GM21723 (cell line): ENCODE results near the gene PPP1R3C.

Source experiments
- ATAC-seq: cut with Tn5 transposase; IDR thresholded peaks from one replicate; pipeline ENCODE4 v1.9.1; 2021; ENCODE audit warnings: mild to moderate bottlenecking, moderate library complexity; ENCODE audit not compliant: unreplicated experiment

The PPP1R3C gene

DNA sequence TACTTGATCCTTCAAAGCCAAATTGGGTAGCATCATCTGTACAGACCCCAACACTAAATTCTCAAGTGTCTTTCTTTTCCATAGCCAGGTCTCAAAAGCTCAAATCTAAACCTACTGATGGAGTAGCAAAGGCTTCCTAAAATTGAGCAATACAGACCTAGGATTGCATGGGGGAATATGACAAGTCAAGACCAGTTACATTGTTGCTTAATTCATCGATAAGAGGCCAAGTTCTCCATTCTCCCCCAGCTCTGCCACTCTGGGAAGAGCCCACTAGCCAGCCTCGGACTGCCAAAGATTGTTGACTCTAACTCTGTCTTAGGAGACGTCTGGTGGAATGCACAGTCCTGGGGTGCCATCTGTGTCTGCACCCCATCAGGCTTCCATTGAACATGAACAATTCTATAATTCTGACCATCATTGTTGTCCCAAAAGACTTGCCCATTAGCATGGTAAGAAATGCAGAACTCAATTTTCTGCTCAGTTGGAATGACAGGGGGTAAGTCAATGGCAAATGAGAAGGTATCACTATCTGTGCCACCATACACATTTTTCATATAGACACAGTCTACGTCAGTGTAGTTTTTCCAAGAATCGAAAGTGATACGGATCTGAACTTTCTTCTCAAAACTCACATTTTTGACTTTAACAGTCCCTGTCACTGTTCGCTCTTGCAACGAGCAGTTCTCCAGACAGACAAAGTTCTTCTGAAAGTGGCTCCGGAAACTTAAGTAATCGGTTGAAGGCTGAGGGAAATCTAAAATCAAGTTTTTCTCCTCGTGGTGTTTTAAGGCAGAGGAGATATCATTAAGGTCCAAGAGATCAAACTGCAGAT lies 2.9 kb downstream of the PPP1R3C start:
- no peak for ATAC-seq

- ATAC-seq, result no peak
These were observed 4.5 kb downstream of the PPP1R3C start for GRCh38 chr10:91628383-91628782.

GRCh38 chr10:91627344-91628102 lies 5.3 kb downstream of the PPP1R3C start:
- no peak for ATAC-seq

DNA sequence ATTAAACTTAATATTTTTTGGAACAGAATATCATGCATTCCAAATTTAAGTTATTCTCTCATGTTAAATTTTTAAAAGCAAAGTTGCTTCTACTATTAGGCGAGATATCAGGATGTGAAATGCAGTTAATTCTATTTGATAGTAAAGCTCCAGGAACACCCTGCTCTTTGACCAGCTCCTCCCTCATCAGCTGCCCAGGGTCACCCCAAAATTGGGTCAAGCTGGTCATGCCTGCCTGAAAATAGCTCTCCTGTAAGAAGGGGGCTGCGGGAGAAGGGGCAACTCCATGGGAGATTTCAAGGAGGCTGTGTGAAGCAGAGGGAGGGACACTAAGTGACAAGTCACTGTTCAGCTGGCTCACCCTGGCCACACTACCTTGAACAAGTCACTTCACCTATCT lies 5.9 kb downstream of the PPP1R3C start:
- no peak for ATAC-seq

GRCh38 chr10:91624633-91625032 lies 8.2 kb downstream of the PPP1R3C start:
- no peak for ATAC-seq

DNA sequence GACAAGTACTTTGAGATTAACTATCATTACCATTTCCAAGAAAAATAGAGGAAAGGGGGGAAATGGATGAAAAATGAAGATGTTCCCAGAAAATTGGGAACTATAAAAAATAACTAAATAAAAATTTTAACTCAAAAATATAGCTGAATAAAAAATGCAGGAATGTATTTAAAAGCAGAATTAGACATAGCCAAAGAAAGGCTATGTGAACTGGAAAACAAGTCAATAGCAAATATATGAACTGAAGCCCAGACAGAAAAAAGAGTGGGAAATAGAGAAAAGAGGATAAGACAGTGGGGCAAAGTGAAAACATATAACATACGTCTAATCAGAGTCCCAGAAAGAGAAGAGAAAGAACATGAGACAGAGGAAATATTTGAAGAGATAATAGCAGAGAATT lies 10.3 kb downstream of the PPP1R3C start:
- ATAC-seq, result no peak

DNA sequence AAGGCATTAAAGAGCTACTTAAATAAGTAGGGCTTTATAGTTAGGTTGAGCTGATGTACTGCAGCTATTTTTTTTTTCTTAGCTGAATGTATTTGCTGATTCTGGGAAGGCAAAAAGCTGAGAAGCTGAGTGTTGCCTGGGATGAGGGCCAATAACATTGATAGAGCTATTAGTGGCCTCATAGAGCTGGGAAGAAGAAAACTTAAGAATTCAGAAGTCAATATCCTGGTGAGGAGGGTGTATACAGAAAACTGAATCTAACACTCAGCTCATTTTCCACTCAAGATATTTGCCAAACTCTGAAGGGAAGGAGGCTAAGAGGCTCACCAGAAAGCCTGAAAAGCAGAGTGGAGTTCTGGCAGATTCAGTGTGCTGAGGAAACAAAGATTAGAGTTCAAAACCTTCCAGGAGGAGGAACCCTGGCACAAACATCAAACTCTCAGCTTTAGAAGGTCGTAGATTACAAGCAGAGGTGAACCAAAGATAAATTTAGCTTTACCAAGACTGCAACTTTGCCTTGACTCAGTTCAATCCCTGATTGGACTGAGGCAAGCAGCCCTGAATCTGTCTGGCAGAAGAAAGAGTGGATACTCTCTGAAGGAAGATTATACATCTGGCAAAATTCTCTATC lies 11.3 kb downstream of the PPP1R3C start:
- ATAC-seq, result no peak

DNA sequence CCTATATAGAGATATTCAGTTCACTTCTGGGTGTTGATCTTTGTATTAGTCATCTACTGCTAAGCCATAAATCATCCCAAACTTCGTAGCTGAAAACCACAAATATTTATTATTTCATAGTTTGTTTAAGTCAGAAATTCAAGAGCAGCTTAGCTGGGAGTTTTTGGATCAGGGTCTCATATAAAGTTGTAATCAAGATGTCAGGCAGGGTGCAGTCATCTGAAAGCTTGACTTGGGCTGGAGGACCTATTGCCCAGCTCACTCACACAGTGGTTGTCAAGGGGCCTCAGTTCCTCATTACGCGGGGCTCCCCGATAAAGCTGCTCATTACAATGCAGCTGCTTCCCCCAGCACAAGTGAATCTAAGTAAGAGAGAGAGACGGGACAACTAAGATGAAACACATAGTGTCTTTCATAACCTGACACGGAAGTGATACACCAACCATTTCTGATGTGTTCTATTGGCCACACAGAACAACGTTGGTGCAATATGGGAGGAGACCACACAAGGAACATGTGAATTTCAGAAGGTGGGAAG lies 15.7 kb downstream of the PPP1R3C start:
- no peak for ATAC-seq

GRCh38 chr10:91616137-91616536 lies 16.7 kb downstream of the PPP1R3C start:
- ATAC-seq, result no peak

- ATAC-seq, result no peak
These were observed 18.6 kb downstream of the PPP1R3C start for GRCh38 chr10:91614225-91614624.

DNA sequence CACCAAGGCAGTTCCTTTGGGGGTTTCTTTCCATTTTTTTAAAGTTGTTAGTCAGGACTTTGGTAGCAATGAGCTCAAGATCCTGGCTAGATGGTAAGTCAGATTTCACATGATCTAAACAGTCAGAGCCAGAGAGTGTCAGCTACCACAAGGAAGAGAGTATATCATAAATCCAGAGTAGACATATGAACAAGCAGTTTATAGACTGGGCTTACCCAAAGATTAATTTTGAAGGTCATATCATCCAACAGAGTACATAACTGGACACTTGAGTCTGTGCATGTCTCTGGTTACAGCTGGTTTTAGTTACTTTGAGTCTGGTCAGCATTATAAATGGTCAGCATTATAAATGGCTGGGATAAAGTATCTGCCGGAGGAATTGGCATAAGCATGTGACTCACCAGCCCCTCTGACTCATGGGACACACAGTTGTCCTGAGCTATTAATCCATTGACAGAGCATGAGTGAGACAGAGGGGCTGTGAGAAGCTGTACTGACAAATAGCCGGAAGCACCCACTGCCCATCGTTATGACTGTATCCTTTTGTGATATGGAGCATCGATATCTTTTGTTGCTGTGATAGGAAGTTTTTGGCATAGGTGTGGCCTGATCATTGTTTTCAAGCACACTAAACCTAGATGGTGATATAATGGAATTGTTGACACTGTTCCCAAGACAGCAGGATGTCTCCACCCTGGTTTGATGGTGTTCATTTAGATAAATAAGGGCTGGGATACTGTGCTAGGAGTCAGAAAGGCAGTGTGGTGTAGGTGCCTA lies 19.3 kb downstream of the PPP1R3C start:
- ATAC-seq, result no peak

- ATAC-seq, result no peak
These were observed 22.0 kb downstream of the PPP1R3C start for GRCh38 chr10:91610919-91611318.

DNA sequence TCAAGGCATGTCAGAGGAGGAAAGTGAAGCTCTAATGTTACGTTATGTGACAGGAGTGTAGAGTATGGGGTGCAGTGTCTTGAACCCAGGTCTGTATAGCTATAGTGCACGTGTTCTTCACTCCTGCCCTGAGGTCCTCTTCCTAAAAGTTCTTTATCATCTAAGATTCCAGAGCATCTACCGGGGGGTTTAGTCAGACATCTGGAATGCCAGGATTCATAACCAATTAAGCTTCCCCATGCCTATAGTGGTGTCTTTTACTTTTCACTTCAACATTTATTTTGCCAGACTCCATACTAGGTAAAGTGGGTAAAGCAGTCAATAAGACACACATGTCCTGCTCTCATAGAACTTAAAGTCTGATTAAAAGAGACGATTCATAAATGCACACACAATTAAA lies 22.4 kb downstream of the PPP1R3C start:
- no peak for ATAC-seq

DNA sequence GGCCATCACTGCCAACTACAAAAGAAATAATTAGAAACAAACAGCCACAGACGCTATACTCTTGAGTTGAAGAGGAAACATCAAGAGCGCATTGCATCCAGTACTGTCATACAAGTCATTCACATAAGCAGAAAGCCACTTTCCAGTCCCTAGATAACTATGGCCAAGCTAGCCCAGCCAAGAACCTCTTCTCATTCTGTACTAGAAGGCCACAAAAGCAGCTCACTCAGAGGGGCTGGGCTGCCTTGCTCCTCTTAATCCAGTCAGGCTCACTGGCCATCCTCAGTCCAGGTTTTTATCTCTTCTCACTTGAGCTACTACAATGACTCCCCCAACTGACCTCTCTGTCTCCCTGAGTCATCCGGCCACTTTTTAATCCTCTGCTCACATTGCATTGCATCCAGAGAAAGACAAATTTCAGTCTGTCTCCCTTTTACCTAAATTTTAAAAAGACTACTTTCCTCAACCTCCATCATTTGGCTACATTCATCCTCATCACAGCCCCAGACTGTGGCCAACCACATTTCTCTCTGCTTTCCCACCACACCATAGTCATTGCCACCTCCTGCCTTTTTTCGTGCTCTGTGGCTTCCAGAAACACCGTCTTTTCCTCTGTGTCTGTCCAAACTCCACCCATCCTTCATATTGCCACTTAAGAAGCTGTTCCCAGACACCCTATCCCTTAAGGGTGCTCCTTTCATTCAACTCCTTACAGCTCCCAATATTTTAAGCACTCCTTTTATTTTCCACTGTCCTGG lies 25.0 kb downstream of the PPP1R3C start:
- no peak for ATAC-seq

DNA sequence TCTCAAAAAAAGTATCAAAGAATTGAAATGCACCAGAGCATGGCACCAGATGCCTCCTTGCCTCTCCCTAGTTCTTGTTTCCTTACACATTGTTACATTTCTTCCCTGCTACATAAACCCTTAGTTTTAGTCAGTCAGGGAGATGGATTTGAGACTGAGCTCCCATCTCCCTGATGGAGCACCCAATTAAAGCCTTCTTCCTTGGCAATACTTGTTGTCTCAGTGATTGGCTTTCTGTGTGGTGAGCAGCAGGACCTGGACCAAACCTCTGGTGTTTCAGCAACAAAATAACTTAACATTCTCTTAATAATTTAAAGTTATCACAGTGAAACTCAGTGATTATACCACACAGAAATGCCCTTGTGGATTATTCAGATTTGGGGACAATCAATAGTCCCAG lies 26.9 kb downstream of the PPP1R3C start:
- ATAC-seq, result no peak

- ATAC-seq, result no peak
These were observed 28.0 kb downstream of the PPP1R3C start for GRCh38 chr10:91604553-91605534.

DNA sequence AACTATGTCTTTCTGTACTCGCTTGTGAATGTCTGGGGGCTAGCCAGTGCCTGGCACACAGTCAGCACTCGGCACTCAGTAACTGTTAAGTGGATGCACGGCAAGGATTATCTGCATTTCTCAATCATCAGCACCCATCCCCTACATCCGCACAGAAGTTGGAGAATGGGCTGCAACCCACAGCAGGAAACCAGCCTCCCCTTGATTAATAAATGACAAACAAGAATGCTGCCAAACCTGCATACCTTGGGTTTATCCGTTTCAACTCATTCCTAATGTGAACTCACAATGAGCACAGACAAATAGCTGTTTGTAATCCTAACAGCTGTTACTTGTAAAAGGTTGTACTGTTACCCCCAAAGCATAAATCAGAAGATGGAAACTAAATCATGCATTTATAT lies 28.9 kb downstream of the PPP1R3C start:
- no peak for ATAC-seq

DNA sequence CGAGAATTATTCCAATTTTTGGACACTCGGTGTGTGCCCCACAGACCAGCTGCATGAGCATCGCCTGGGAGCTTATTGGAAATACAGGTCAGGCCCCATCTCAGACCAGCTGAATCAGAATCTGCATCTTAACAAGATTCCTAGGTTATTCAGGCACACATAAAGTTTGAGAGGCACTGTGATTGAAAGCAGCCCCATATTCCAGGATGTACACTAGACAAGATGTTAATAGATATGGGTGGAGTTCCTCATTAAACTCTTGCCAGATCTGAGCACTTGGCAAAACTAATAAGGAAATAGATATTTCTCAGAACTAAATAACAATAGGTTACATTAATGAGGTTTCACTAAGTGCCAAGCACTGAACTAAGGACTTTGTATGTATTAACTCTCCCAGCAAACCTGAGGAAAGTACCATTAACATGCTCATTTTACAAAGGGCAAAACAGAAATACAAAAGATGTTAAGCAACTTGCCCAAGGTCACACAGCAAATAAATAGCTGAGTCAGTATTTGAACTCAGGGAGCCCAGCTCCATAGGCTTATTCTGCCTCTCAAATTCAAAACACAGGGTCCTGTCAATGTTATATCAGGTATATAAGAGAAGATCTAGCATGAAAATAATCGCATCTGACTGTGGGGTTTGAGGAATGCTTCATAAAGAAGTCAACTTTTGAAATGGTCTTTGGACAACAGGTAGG lies 29.9 kb downstream of the PPP1R3C start:
- ATAC-seq, result no peak
